GM06990 (cell line): ENCODE measurements around the gene GARIN6.

Experiments
- DNase-seq: peaks from one replicate; pipeline ENCODE4 v3.0.0-alpha.2; 2011; ENCODE audit not compliant: insufficient read length; ENCODE audit errors: extremely low read depth
- H3K27me3 ChIP-seq: replicated peaks from 2 replicates; pipeline ENCODE4 v1.6.0; 2011; ENCODE audit warnings: low read length; ENCODE audit not compliant: control insufficient read depth, insufficient read depth
- H3K36me3 ChIP-seq: 2 replicates; pipeline ENCODE4 v1.5.1; 2011; ENCODE audit warnings: low read length; ENCODE audit not compliant: control insufficient read depth, insufficient read depth
- H3K4me3 ChIP-seq: replicated peaks from 2 replicates; pipeline ENCODE4 v1.5.1; 2011; ENCODE audit warnings: low read depth, mild to moderate bottlenecking, control low read depth, low read length
- CTCF ChIP-seq: IDR thresholded peaks from 2 replicates; pipeline ENCODE4 v1.5.1; 2011; ENCODE audit warnings: low read length, control low read depth, mild to moderate bottlenecking, inconsistent platforms; ENCODE audit not compliant: insufficient read depth, poor library complexity, severe bottlenecking

Gene GARIN6

GRCh38 chr12:99647453-99647852 lies at the start of gene GARIN6:
Gene GARIN6 (plus strand): TSS chr12:99647753. CDS start chr12:99648175, 422 bp downstream.
- Histone ChIP-seq H3K27me3 (no peaks in the 10 kb centered on the region), H3K36me3 (no peaks in the 10 kb centered on the region), H3K4me3 (no peak within 1 kb of the TSS)
- TF ChIP-seq CTCF: no peak
- no peak for DNase-seq

GRCh38 chr12:99598785-99599184 lies 48.8 kb upstream of the GARIN6 start:
- Histone ChIP-seq H3K36me3 (no peaks in the 10 kb centered on the region), H3K4me3 (no peak overlapping the region), H3K27me3 (no peaks in the 10 kb centered on the region)
- DNase-seq: no peak
- no peak for TF ChIP-seq CTCF

GRCh38 chr12:99600388-99600787 lies 47.2 kb upstream of the GARIN6 start:
- DNase-seq: peak; percentile 11
- TF ChIP-seq CTCF: no peak
- Histone ChIP-seq H3K36me3 (no peaks in the 10 kb centered on the region), H3K27me3 (no peaks in the 10 kb centered on the region), H3K4me3 (no peak overlapping the region)

GRCh38 chr12:99609455-99610181 lies 37.9 kb upstream of the GARIN6 start:
- Histone ChIP-seq H3K4me3 (no peak overlapping the region), H3K36me3 (no peaks in the 10 kb centered on the region), H3K27me3 (no peaks in the 10 kb centered on the region)
- TF ChIP-seq CTCF: no peak
- DNase-seq: no peak

GRCh38 chr12:99611117-99611516 lies 36.4 kb upstream of the GARIN6 start:
- no peak for TF ChIP-seq CTCF
- Histone ChIP-seq H3K27me3 (no peaks in the 10 kb centered on the region), H3K36me3 (no peaks in the 10 kb centered on the region), H3K4me3 (no peak overlapping the region)
- DNase-seq: no peak

- no peak overlapping the region for H3K4me3 ChIP-seq
- no peak for DNase-seq
- TF ChIP-seq CTCF: no peak
- H3K36me3 ChIP-seq: no peaks in the 10 kb centered on the region
- no peaks in the 10 kb centered on the region for H3K27me3 ChIP-seq
Observed at GRCh38 chr12:99611599-99611998, 36.0 kb upstream of the GARIN6 start.
